Osteocyte (in vitro differentiated cells): ENCODE data around the gene C22orf39. TPM values are rescaled to one million over a fixed set of nuclear protein-coding genes. Genes with fewer than 3 reads are reported as not detected.

ENCODE experiments used
- DNase-seq: peaks from one replicate; pipeline ENCODE4 v3.0.0; 2021; ENCODE audit warnings: mixed read lengths; ENCODE audit not compliant: unreplicated experiment; ENCODE audit errors: extremely low spot score
- H3K27ac Mint-ChIP-seq: one replicate; pipeline ENCODE4 v1.8.0; 2021; ENCODE audit warnings: mild to moderate bottlenecking, mixed read lengths; ENCODE audit not compliant: unreplicated experiment
- H3K27me3 Mint-ChIP-seq: one replicate; pipeline ENCODE4 v1.8.0; 2021; ENCODE audit warnings: mixed read lengths; ENCODE audit not compliant: unreplicated experiment
- H3K36me3 Mint-ChIP-seq: one replicate; pipeline ENCODE4 v1.8.0; 2021; ENCODE audit warnings: mixed read lengths; ENCODE audit not compliant: unreplicated experiment
- H3K4me1 Mint-ChIP-seq: one replicate; pipeline ENCODE4 v1.8.0; 2021; ENCODE audit warnings: mixed read lengths; ENCODE audit not compliant: unreplicated experiment
- H3K4me3 Mint-ChIP-seq: one replicate; pipeline ENCODE4 v1.8.0; 2021; ENCODE audit warnings: mild to moderate bottlenecking, moderate library complexity, mixed read lengths; ENCODE audit not compliant: unreplicated experiment
- H3K9me3 Mint-ChIP-seq: one replicate; pipeline ENCODE4 v1.8.0; 2021; ENCODE audit warnings: mixed read lengths; ENCODE audit not compliant: unreplicated experiment
- CTCF ChIP-seq: fragments of 200-600 bp; sonication (generic); IDR thresholded peaks from 2 replicates; pipeline ENCODE4 v1.5.0; 2021; ENCODE audit warnings: antibody characterized with exemption, mild to moderate bottlenecking, moderate library complexity
- total RNA-seq: library from RNA; stranded (reverse); gene quantifications from 2 replicates; pipeline ENCODE4 v1.2.1, GENCODE V29; 2021

The C22orf39 gene
- total RNA-seq, 1 donor from 2014 or later: 30.1 TPM

GRCh38 chr22:19494001-19494560 lies 46.6 kb upstream of the C22orf39 start:
- DNase-seq: no peak
- Mint-ChIP-seq H3K27ac (no peak overlapping the region), H3K36me3 (no peaks in the 10 kb centered on the region), H3K4me1 (peaks cover 12% of the 10 kb centered on the region), H3K9me3 (no peaks in the 10 kb centered on the region), H3K27me3 (no peaks in the 10 kb centered on the region), H3K4me3 (no peak overlapping the region)
- no peak for TF ChIP-seq CTCF

- Mint-ChIP-seq H3K27ac (no peak overlapping the region), H3K27me3 (no peaks in the 10 kb centered on the region), H3K36me3 (no peaks in the 10 kb centered on the region), H3K9me3 (no peaks in the 10 kb centered on the region), H3K4me3 (no peak overlapping the region), H3K4me1 (peaks cover 12% of the 10 kb centered on the region)
- no peak for DNase-seq
- TF ChIP-seq CTCF: no peak
Observed at GRCh38 chr22:19492504-19493174, 45.1 kb upstream of the C22orf39 start.

- no peaks in the 10 kb centered on the region for H3K27me3 Mint-ChIP-seq
- H3K9me3 Mint-ChIP-seq: no peaks in the 10 kb centered on the region
- H3K27ac Mint-ChIP-seq: no peak overlapping the region
- no peak for DNase-seq
- peaks cover 2% of the 10 kb centered on the region for H3K36me3 Mint-ChIP-seq
- H3K4me3 Mint-ChIP-seq: no peak overlapping the region
- no peak for TF ChIP-seq CTCF
- peaks cover 8% of the 10 kb centered on the region for H3K4me1 Mint-ChIP-seq
Observed at GRCh38 chr22:19490628-19491230, 43.2 kb upstream of the C22orf39 start.

- peak; percentile 47 for TF ChIP-seq CTCF
- H3K9me3 Mint-ChIP-seq: no peaks in the 10 kb centered on the region
- no peak overlapping the region for H3K4me3 Mint-ChIP-seq
- H3K27me3 Mint-ChIP-seq: no peaks in the 10 kb centered on the region
- no peak overlapping the region for H3K27ac Mint-ChIP-seq
- peaks cover 2% of the 10 kb centered on the region for H3K36me3 Mint-ChIP-seq
- H3K4me1 Mint-ChIP-seq: peaks cover 8% of the 10 kb centered on the region
- DNase-seq: no peak
Observed at GRCh38 chr22:19488884-19489843, 41.7 kb upstream of the C22orf39 start.
